Neural progenitor cell (in vitro differentiated cells): Measurements from ENCODE around the gene GGTLC1.

Experiments
- EZH2 ChIP-seq: fragments of 200-600 bp; sonication (generic); IDR thresholded peaks from 2 replicates; pipeline ENCODE4 v1.6.1; 2017; ENCODE audit warnings: antibody characterized with exemption, mild to moderate bottlenecking, moderate library complexity
- TF ChIP-seq, protein P1 (sequence below): fragments of 200-600 bp; sonication (generic); IDR thresholded peaks from 2 replicates; pipeline ENCODE4 v1.5.1; 2017; ENCODE audit warnings: antibody characterized with exemption, mild to moderate bottlenecking

DNA sequence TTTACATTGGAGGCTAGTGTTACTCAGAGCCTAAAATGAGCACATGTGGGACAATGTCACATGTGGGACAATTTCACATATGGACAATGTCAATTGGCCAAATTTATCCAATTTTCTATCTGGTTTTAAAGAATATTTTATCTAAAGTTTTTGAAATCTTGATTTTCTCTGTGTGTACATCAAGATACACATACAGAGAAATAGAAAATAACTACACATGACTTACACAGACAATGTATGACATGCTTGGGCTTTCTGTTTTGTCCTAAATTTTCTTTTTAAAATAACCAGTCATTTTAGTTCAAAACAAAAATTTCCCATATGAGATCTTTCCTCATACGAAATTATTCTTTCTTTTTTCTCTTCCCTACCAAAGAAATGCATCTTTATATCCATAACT is 24.6 kb downstream of the GGTLC1 start:
- TF ChIP-seq, protein P1, sequence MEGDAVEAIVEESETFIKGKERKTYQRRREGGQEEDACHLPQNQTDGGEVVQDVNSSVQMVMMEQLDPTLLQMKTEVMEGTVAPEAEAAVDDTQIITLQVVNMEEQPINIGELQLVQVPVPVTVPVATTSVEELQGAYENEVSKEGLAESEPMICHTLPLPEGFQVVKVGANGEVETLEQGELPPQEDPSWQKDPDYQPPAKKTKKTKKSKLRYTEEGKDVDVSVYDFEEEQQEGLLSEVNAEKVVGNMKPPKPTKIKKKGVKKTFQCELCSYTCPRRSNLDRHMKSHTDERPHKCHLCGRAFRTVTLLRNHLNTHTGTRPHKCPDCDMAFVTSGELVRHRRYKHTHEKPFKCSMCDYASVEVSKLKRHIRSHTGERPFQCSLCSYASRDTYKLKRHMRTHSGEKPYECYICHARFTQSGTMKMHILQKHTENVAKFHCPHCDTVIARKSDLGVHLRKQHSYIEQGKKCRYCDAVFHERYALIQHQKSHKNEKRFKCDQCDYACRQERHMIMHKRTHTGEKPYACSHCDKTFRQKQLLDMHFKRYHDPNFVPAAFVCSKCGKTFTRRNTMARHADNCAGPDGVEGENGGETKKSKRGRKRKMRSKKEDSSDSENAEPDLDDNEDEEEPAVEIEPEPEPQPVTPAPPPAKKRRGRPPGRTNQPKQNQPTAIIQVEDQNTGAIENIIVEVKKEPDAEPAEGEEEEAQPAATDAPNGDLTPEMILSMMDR = no peak
- no peak for TF ChIP-seq EZH2
